Mesodermal cell (in vitro differentiated cells): ENCODE data around the gene ARHGEF39. TPM values are rescaled to one million over a fixed set of nuclear protein-coding genes. Genes with fewer than 3 reads are reported as not detected.
A peak's percentile ranks its signal among the peaks of the same experiment; 100 is the strongest.

Experiments
- H3K27ac ChIP-seq: 2 replicates; pipeline ENCODE4 v1.7.0; 2013; ENCODE audit warnings: mild to moderate bottlenecking, low read depth, low read length, moderate library complexity; ENCODE audit not compliant: severe bottlenecking
- H3K36me3 ChIP-seq: 2 replicates; pipeline ENCODE4 v1.7.1; 2013; ENCODE audit warnings: mild to moderate bottlenecking, low read length, moderate library complexity; ENCODE audit not compliant: control insufficient read depth, insufficient read depth
- H3K4me1 ChIP-seq: one replicate; pipeline ENCODE4 v1.7.1; 2013; ENCODE audit warnings: mild to moderate bottlenecking, low read length; ENCODE audit not compliant: insufficient read depth, control insufficient read depth, poor library complexity, severe bottlenecking
- H3K4me3 ChIP-seq: 2 replicates; pipeline ENCODE4 v1.7.0; 2013; ENCODE audit warnings: low read length, control low read depth, mild to moderate bottlenecking; ENCODE audit not compliant: insufficient read depth, poor library complexity, severe bottlenecking; ENCODE audit errors: extremely low read depth
- H3K9me3 ChIP-seq: 2 replicates; pipeline ENCODE4 v1.7.1; 2013; ENCODE audit warnings: mild to moderate bottlenecking, low read length, moderate library complexity; ENCODE audit not compliant: control insufficient read depth
- WGBS, 2 experiments: methylation state at CpG; one replicate each; pipeline ENCODE4 v1.1.5; 2013; ENCODE audit warnings: missing lambda C conversion rate in 2 of 2; ENCODE audit not compliant: insufficient coverage in 2 of 2; 5-methylcytosine and 5-hydroxymethylcytosine counted together
- polyA plus RNA-seq, 2 experiments: library from polyadenylated mRNA; stranded (reverse); fragments of 50-300 nt; gene quantifications; one replicate each; pipeline ENCODE4 v1.2.3, GENCODE V29; 2013

The ARHGEF39 gene, protein sequence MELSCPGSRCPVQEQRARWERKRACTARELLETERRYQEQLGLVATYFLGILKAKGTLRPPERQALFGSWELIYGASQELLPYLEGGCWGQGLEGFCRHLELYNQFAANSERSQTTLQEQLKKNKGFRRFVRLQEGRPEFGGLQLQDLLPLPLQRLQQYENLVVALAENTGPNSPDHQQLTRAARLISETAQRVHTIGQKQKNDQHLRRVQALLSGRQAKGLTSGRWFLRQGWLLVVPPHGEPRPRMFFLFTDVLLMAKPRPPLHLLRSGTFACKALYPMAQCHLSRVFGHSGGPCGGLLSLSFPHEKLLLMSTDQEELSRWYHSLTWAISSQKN
- polyA plus RNA-seq (2013, experiment 1 of 2): 11.3 TPM
- polyA plus RNA-seq (2013, experiment 2 of 2): 11.7 TPM

DNA sequence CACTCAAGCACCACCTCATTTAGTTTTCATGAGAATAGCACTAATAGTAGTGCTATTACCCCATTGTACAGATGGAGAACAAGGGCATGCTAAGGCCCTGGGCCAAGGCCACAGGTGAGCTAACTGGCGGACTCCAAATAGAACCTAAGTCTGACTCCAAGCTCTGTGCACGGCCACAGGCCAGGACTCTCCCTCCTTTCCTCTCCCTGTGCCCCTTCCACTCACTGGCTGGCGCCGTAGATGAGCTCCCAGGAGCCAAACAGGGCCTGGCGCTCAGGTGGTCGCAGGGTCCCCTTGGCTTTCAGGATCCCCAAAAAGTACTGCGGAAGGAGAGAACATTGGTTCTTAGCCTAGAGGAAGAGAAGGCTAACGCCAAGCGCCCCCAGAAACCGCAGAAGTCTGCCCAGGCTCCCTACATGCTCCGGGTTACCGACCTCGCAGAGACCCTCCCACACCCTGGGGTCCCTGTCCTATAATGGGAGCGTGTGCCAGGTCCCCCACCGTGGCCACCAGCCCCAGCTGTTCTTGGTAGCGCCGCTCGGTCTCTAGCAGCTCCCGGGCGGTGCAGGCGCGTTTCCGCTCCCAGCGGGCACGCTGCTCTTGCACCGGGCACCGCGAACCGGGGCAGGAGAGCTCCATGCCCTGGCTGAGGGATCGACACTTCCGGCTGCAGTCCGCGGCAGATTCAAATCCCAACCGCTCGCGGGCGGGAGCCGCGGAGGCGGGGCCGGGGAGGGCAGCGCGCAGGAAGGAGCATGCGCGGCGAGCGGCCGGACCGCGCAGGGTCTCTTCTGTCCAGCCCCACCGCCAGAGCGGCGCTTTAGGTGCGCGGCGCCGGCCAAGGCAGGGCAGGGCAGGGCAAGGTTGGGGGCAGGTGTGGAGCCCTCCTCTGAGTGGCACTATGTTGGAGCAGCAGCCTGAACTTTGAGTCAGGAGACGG, at the start of gene ARHGEF39:
ARHGEF39 (minus strand) TSS at position 665 of the 940 bp plus-strand sequence; CDS start at position 639, 26 bp downstream.
- Histone ChIP-seq H3K4me1 (peaks cover 25% of the 10 kb centered on the region), H3K36me3 (peaks cover 23% of the 10 kb centered on the region), H3K9me3 (no peaks in the 10 kb centered on the region), H3K27ac (no peak within 1 kb of the TSS), H3K4me3 (peak within 1 kb of the TSS; percentile 56)
- WGBS, 2 experiments: 7 to 9% methylated on average over 42 to 49 of the region's 58 CpGs

DNA sequence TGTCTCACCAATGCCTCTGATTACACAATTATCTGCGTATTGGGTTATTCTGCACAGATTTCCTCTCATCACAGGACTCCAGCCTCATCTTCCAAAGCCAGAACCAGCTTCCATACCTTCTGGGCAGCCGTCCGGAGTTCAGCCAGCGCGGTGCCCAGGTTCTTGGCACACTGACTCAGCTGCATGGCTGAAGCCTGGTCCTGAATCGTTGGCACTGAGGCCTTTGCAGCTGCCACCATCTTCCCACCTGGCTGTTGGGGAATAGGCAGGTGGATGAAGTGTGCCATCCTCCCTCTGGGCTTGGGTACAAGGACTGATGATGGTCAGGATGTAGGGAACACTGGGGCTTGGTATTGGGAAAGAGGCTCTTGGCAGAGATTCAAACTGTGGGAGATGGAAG, 49.1 kb upstream of the ARHGEF39 start:
- Histone ChIP-seq H3K4me1 (no peaks in the 10 kb centered on the region), H3K36me3 (peaks cover 100% of the 10 kb centered on the region), H3K9me3 (no peaks in the 10 kb centered on the region), H3K4me3 (no peak overlapping the region), H3K27ac (no peak overlapping the region)
- WGBS, 2 experiments: 100% methylated on average over 1 to 4 of the region's 6 CpGs

DNA sequence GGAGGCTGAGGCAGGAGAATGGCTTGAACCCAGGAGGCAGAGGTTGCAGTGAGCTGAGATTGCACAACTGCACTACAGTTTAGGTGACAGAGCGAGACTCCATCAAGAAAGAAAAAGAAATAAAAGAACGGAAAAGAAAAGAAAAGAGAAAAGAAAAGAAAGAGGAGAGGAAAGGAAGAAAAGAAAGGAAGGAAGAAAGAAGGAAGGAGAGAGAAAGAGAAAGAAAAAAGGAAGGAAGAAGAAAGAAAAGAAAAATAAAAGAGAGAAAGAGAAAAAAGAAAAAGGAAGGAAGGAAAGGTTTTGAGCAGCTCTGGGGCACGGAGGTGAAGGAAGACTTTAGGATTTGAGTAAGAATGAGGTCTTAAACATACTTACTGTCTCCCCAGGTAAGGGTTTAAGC, 48.6 kb upstream of the ARHGEF39 start:
- peaks cover 100% of the 10 kb centered on the region for H3K36me3 ChIP-seq
- no peaks in the 10 kb centered on the region for H3K4me1 ChIP-seq
- 88 to 100% methylated on average over 2 to 3 of the region's 3 CpGs for WGBS, 2 experiments
- no peak overlapping the region for H3K27ac ChIP-seq
- H3K4me3 ChIP-seq: no peak overlapping the region
- no peaks in the 10 kb centered on the region for H3K9me3 ChIP-seq

DNA sequence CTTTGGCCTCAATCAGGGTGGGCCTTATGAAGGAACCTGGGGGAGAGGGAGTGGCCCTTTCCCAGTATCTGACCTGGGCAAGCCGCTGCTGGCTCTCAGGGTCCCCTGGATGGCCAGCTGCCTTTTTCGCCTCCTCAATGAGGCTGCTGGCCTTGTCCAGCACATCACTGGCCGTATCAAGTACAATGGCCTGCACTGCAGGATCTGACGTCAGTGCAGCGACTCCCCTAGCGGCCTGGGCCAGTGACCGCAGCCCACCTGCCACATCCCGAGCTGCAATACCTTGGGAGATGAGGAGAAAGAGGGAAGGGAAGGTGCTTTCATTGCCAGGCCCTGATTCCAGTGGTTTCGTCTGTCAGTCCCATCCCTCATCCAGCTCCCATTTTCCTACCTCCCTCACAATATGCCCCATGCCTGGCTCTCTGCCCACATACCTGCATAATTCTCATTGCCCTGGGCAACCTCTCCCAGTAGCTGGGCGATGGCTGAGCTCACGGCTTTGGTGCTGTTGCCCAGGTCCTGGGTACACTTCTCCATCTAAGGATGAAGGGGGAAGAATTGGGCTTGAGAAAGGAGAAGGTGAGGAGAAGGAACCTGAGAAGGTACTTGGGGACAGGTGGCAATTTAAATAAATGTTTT, 47.9 kb upstream of the ARHGEF39 start:
- 95 to 96% methylated on average over 8 to 10 of the region's 11 CpGs for WGBS, 2 experiments
- Histone ChIP-seq H3K36me3 (peaks cover 100% of the 10 kb centered on the region), H3K27ac (no peak overlapping the region), H3K4me1 (no peaks in the 10 kb centered on the region), H3K4me3 (no peak overlapping the region), H3K9me3 (no peaks in the 10 kb centered on the region)

DNA sequence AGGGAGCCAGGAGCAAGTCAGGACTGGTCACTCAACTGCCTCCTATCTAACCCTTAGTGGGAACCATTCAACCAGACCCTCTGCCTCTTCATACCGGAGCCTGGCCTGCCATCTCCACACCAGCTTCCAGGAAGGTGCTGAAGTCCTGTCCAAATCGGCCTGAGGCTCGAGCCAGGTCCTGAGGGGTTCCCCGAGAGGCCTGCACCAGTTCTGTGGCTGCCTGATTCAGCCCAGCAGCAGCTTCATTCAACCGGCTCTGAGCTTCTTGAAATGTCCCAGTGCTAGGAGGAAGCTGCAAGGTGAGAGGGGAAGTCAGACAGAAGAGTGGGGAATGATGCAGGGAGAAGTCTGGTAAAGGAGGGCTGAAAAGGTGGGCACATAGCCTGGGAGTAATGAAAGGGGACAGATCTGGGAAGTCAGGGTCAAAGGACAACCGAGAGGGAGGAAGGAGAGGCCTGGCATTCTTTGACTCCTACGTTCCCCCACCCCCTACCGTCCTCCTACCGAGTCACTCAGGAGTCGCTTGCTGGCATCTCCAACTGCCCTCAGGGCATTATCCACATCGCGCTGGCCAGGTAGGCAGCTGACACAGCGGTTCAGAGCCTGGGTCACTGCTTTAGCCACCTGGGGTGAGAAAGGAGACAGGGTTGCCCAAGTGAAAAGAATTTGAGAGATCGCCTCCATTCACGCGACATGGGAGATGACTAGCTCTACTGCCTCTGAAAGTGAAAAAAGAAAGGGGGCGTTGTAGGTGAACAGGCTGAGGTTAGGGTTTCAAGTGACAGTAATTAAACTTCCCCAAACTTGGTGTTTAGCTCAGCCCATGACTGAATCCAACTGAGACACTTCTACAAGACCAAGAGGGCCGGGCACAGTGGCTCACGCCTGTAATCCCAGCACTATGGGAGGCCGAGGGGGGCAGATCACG, 46.8 kb upstream of the ARHGEF39 start:
- H3K9me3 ChIP-seq: no peaks in the 10 kb centered on the region
- peaks cover 100% of the 10 kb centered on the region for H3K36me3 ChIP-seq
- WGBS, 2 experiments: 93 to 97% methylated on average over 10 to 18 of the region's 21 CpGs
- no peak overlapping the region for H3K4me3 ChIP-seq
- H3K4me1 ChIP-seq: no peaks in the 10 kb centered on the region
- H3K27ac ChIP-seq: no peak overlapping the region

DNA sequence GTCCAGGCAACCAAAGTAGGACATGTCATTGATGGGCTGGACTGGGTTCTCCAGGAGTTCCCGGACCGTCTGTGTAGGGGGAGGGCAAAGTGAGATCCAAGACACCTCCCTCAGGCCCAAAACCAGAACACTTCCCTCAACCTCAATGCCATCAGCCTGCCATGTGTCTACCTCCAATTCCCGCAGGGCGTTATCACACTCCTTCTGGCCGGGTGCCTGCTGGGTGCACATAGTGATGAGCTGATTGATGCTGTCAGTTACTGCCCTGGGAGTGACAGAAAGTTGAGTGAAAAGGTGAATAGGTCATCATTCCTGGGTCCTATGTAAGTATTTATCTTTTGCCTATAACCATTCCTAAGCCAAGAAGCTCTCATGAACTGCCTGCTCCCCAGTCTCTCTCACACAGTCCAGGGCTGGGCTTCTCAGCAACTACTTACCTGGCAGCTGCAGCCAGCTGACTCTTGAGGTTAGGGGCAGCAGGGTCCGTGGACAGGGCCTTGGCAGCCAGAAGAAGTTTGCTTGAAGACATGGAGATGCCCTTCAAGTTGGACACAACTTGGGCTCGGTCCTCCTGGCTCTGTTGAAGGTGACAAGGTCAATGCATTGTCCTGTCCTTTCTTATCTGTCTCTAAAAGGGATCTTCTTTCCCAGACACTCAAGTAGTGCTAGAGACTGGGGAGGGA, 46.0 kb upstream of the ARHGEF39 start:
- H3K36me3 ChIP-seq: peaks cover 100% of the 10 kb centered on the region
- WGBS, 2 experiments: 98 to 100% methylated on average over 2 to 4 of the region's 7 CpGs

DNA sequence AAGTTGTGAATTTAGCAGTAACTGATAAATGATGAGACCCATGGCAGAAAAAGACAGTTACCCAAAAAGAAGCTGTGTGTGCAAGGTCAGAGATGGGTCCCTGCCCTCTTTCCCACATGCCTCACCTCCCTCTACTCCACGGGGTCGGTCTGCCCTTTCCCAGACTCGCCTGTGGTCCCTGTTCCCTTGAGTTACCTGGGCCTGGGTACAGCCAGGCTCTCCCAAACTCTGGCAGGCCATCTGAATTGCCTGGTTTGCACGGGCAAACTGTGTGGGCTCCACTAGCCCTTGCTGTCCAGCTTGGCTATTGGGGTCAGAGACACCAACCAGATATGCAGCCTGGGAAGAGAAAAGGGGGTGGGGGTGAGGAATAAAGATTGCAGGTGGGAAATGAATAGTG, 43.2 kb upstream of the ARHGEF39 start:
- WGBS, 2 experiments: 98 to 100% methylated on average over 1 to 4 of the region's 4 CpGs
- Histone ChIP-seq H3K36me3 (peaks cover 100% of the 10 kb centered on the region), H3K9me3 (no peaks in the 10 kb centered on the region)

More for the DNA sequence above, 46.0 kb upstream of the ARHGEF39 start:
- no peak overlapping the region for H3K27ac ChIP-seq
- H3K4me1 ChIP-seq: no peaks in the 10 kb centered on the region
- H3K4me3 ChIP-seq: no peak overlapping the region
- H3K9me3 ChIP-seq: no peaks in the 10 kb centered on the region

DNA sequence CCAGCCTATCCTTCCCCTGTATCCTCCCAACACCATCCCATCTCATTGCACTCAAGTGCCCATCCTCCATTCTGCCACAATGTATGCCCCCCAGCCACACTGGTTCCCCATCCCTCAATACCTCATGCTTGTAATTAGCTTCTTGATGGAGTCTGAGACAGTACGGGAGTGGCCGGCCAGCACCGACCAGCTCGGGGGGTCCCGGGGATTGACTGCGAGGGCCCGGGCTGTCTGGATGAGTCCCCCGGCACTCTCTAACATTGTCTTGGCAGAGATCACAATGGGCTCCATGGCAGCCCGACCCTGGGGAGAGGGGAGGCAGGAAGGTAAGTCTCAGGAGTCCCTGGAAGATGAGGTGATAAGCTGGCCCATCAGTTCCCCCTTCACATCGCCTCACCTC, 42.0 kb upstream of the ARHGEF39 start:
- 92 to 95% methylated on average over 8 to 9 of the region's 10 CpGs for WGBS, 2 experiments
- no peak overlapping the region for H3K27ac ChIP-seq
- H3K9me3 ChIP-seq: no peaks in the 10 kb centered on the region
- H3K4me3 ChIP-seq: no peak overlapping the region
- H3K4me1 ChIP-seq: no peaks in the 10 kb centered on the region
- peaks cover 100% of the 10 kb centered on the region for H3K36me3 ChIP-seq

More for the DNA sequence above, 43.2 kb upstream of the ARHGEF39 start:
- Histone ChIP-seq H3K27ac (no peak overlapping the region), H3K4me1 (no peaks in the 10 kb centered on the region), H3K4me3 (no peak overlapping the region)

DNA sequence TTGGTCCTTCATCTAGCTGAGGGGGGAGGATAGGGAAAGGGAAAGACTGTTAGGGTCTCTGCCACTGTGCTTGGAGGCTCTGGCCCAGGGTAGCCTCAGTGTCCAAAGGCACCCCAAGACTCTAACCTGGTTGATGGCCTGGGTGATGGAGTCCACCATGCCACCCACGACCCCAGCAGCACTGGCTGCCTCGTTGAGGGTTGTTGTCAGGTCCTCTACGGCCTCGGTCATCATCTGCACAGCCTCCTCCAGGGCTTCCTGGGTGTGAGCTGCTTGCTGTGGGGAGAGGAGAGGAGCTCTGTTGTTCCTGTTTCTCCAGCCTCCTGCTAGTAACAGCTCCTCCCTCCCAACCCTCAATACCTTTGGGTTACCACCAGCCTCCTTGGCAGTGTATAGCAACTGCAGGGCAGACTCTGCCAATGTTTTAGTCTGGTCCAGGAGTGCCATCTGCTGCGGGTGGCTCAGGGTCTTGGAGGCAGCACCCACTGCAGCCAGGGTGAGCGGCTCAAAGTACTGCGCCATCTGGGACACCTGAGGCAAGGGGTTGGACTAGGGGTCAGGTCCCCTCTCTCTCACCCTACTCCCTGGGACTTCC, 40.9 kb upstream of the ARHGEF39 start:
- Histone ChIP-seq H3K4me1 (no peaks in the 10 kb centered on the region), H3K36me3 (peaks cover 100% of the 10 kb centered on the region), H3K4me3 (no peak overlapping the region), H3K27ac (no peak overlapping the region), H3K9me3 (no peaks in the 10 kb centered on the region)
- WGBS, 2 experiments: 100% methylated on average over 4 to 5 of the region's 7 CpGs
